NB4 (cell line): ENCODE results near the gene PSG7.
"Not testable (repeated sequence)": the region's sequence is repeated elsewhere in the genome, so short reads cannot be mapped to it uniquely, and the experiment has no call there.

Experiments used
- DNase-seq: peaks from one replicate; pipeline ENCODE4 v3.0.0; 2010; ENCODE audit warnings: low read depth
- H3K4me3 ChIP-seq: one replicate; pipeline ENCODE4 v1.5.1; 2011; ENCODE audit warnings: mild to moderate bottlenecking, low read depth, low read length, moderate library complexity
- MYC ChIP-seq: IDR thresholded peaks from 2 replicates; pipeline ENCODE4 v1.6.1; 2011; ENCODE audit warnings: low read depth, low read length
- POLR2A ChIP-seq: IDR thresholded peaks from 2 replicates; pipeline ENCODE4 v1.6.1; 2011; ENCODE audit warnings: mild to moderate bottlenecking; ENCODE audit not compliant: insufficient read length; ENCODE audit errors: extremely low read depth
- TF ChIP-seq, protein P1 (sequence below): IDR thresholded peaks from 2 replicates; pipeline ENCODE4 v1.6.1; 2011; ENCODE audit warnings: low read depth, low read length
- TF ChIP-seq, protein P2 (sequence below): IDR thresholded peaks from one replicate; pipeline ENCODE4 v1.5.1; 2012; ENCODE audit warnings: low read depth, low read length

Gene PSG7

DNA sequence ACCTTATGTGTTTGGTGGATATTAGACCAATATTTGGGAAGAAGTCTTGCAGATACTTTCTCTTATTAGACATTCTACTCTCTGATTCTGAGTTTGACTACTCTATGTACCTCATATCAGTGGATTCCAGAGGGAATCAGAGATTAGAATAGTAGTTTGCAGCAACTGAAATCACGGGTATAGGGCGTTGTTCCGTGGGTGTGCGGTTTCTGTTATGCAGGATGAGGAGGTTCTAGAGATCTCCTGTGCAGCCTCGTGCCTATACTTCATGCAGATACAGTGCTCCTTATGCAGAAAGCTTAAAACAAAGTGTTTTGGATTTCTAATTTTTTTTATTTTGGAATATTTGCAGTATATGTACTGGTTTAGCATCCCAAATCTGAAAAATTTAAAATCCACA is 25.3 kb downstream of the PSG7 start:
- H3K4me3 ChIP-seq = not testable (repeated sequence)

DNA sequence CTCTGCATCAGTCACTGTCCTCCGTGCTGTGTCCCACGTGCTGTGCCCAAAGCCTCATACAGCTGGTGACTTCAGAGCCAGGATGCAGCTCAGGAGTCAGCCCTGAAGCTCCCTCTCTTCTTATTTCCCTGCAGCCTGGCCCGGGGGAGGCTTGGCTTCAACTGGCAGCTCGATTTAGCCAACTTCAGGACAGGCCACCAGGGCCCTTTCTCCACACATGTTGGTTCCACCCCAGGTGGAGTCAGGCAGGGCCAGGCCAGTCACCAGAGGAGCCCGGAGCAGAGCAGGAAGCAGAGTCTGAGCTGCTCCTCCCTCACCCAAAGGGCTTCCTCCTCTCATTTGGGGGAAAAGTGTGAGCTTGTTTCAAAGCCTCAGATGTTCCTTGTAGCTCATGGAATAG is 30.8 kb downstream of the PSG7 start:
- not testable (repeated sequence) for H3K4me3 ChIP-seq, DNase-seq

More for the DNA sequence above, 25.3 kb downstream of the PSG7 start:
- DNase-seq = not testable (repeated sequence)

DNA sequence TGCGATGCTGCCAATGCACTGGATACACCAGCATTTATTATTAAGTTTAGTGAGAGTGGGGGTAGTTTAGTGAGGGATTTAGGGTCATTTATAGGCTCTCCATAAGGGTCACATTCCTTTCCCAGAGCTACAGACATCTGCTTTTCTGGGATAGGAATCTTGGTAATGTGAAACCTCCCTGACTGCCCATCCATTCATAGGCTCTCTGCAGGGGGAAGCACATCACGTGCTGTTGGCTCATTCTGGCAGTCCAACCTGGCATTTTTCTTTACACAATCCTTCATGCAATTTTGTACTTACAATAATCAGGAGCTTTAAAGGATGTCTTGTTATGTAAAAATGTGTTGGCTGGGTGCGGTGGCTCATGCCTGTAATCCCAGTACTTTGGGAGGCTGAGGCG is 36.4 kb downstream of the PSG7 start:
- H3K4me3 ChIP-seq, DNase-seq: not testable (repeated sequence)

DNA sequence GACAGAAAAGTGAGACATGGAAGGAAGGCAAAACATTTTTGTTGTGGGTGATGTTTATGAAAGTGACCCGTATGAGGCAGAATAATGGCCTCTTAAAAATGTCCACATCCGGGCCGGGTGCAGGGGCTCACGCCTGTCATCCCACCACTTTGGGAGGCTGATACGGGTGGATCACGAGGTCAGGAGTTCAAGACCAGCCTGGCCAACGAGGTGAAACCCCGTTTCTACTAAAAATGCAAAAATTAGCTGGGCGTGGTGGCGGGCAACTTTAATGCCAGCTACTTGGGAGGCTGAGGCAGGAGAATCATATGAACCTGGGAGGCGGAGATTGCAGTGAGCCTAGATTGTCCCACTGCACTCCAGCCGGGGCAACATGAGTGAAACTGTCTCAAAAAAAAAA is 37.3 kb downstream of the PSG7 start:
- H3K4me3 ChIP-seq, DNase-seq: not testable (repeated sequence)

DNA sequence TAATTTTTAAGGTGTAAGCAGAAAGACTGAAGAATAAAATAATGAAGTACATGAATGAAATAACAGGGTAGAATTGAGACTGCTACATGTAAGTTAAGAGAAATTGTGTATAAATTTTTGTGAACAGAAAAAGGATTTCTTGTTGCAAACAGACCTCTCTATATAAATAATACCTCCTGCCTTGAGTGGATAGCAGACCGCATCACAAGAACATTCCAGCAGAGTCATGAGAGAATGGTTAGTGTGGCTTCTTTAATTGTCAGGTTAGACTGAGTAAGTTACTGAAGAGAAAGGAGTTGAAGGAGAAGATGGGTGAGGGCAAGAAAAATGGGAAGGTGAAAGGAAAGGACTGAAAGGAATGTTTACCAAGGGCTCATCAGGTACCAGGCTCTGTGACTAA is 37.9 kb downstream of the PSG7 start:
- H3K4me3 ChIP-seq, DNase-seq: not testable (repeated sequence)

DNA sequence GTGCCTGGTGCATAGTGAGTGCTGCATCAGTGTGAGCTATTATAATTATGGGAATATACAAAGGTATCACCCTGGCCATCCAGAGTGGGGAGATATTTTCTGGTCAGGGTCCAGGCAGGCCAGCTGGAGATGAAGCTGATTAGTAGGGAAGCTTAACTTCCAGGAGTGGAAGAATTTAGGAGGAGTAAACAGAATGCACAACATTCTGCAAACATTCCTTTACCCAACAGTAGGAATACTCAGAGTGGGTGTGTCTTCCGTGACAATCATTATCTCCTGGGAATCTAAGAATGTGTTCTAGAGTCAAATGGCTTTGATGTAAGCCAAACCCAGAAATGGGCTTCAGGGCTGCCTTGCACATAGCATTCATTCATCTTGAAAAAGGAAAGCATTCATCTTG is 38.4 kb downstream of the PSG7 start:
- not testable (repeated sequence) for DNase-seq, H3K4me3 ChIP-seq

DNA sequence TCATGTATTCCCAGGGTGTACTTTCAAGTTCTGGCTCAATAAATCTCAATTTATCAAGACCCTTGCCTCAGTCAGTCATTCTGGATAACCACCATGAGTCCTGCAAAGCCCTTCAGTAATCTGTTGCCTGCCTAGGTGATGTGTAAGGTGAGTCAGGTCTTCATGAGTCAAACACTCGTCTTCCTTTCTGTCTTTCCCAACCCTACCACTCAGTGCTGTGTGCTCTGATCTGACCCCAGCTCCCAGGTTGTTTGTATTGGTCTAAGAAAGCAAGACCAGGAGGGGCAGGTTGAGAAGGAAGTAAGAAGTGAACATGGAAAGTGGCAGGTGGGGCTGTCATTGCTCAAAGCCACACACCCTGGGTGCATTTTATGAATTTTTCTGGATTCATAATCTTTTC is 39.3 kb downstream of the PSG7 start:
- DNase-seq, H3K4me3 ChIP-seq: not testable (repeated sequence)

DNA sequence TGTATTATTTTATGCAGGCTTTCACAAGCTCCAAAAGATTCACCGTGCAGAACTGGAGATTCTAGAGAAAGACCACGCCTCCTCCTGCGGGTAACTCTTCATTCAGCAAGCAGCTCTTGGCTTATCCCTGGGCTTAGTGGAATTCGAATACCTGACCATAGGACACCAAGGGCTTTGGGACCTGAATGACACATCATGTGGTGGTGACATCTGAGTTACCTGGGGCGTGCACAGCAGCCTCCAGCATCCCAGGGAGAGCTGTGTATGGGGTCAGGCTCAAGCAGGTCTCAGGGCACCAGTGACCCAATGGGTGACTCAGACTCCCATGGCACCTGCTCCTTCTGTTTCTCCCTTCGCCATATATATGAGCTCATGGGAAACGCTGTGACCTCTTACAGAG is 46.6 kb downstream of the PSG7 start:
- not testable (repeated sequence) for DNase-seq, H3K4me3 ChIP-seq

DNA sequence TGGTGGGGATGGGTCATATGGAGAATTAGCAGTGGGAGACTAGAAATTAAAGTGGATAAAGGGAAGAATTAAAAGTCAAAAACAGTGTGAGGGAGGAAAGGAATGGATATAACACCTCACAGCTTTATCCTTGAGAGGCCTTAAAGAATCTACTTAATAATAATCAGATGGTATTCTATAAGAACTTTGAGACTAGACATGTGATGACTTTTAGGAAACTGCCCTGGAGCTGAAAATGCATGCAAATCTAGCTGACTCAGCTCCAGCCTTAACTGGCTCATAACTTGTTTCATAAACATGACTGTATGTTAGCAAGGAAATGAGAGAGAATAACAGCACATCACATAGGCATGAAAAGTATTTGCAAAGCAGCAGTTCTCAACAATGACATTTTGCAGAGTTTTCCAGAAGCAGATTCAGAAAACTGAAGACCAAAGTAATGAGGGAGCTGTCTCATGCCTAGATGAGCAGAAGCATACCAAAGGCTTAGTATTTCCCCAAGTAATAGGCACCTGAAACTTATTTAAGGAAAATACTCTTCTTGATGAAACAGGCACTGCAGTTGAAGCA is 49.0 kb downstream of the PSG7 start:
- not testable (repeated sequence) for DNase-seq, H3K4me3 ChIP-seq

DNA sequence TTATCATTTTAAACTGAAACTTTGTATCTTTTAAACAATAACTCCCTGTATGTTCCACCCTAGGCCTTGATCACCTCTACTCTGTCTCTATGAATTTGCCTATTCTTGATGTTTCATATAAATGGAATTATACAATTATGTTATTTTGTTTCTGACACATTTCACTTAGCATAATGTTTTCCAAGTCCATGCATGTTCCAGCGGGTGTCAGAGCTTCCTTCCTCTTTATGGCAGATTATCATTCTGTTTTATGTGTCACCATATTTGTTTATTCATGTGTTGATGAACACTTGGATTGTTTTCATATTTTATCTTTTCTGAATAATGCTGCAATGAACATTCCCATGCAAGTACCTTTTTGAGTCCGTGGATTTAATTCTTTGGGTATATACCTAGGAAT is 54.3 kb downstream of the PSG7 start:
- H3K4me3 ChIP-seq, DNase-seq: not testable (repeated sequence)

DNA sequence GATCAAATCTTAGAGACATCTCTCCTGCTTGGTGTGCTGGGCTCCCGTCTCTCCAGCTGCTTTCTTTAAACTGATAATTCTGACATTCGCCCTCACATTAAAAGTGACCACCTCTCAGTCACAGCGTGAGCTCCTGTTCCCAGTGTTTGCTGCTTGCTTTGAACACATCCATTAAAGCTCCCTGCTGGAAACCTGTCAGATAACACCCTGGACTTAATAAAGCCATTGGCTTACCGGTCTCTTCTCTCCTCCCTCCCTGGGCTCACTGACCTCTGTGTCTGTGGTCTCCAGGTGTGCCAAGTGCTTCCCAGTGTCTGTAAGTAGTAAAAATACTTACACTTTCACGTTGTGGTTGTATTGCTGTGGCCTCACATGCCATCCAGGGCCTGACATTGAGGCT is 55.0 kb downstream of the PSG7 start:
- DNase-seq, H3K4me3 ChIP-seq: not testable (repeated sequence)

DNA sequence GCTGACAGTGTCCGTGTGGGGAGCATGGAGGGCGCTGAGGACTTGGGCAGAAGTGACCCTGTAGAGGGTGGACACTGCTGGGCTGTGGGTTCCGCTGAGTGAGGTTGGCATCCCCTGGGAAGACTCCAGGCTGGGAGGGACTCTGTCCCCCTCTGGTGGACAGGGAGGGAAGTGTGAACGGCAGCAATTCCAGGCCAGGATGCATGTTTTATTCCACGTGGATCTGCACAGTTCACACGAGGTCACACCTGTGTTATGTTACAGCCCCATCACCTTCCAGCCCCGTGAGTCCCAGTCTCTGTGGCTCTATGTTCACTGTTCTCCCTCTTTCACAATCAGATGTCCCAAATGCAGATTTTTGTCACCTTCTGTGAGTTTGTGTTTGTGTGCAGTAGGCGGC is 55.7 kb downstream of the PSG7 start:
- not testable (repeated sequence) for H3K4me3 ChIP-seq
- TF ChIP-seq, protein P1, sequence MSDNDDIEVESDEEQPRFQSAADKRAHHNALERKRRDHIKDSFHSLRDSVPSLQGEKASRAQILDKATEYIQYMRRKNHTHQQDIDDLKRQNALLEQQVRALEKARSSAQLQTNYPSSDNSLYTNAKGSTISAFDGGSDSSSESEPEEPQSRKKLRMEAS = peak; percentile 46
- TF ChIP-seq, protein P2, sequence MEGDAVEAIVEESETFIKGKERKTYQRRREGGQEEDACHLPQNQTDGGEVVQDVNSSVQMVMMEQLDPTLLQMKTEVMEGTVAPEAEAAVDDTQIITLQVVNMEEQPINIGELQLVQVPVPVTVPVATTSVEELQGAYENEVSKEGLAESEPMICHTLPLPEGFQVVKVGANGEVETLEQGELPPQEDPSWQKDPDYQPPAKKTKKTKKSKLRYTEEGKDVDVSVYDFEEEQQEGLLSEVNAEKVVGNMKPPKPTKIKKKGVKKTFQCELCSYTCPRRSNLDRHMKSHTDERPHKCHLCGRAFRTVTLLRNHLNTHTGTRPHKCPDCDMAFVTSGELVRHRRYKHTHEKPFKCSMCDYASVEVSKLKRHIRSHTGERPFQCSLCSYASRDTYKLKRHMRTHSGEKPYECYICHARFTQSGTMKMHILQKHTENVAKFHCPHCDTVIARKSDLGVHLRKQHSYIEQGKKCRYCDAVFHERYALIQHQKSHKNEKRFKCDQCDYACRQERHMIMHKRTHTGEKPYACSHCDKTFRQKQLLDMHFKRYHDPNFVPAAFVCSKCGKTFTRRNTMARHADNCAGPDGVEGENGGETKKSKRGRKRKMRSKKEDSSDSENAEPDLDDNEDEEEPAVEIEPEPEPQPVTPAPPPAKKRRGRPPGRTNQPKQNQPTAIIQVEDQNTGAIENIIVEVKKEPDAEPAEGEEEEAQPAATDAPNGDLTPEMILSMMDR = peak; percentile 30
- DNase-seq = peak; percentile 0

DNA sequence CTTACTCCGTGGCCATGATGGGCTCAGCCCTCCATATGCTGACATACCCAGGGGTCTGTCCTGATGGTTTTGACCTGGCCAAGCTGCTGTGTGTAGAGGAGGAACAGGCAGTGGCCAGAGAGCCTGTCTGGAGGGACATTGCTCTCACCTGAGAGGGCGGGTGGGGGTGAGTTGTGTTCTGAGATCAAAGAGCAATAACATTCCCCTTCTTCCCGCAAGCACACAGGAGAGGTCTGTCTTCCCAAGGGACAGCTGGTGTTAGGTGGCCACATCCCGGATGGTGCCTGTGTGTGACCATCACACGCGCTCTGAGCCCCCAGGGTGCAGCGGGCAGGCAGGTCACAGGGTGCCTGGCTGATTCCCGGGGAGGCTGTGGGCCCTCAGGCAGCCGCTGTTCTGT is 56.4 kb downstream of the PSG7 start:
- DNase-seq, H3K4me3 ChIP-seq: not testable (repeated sequence)

DNA sequence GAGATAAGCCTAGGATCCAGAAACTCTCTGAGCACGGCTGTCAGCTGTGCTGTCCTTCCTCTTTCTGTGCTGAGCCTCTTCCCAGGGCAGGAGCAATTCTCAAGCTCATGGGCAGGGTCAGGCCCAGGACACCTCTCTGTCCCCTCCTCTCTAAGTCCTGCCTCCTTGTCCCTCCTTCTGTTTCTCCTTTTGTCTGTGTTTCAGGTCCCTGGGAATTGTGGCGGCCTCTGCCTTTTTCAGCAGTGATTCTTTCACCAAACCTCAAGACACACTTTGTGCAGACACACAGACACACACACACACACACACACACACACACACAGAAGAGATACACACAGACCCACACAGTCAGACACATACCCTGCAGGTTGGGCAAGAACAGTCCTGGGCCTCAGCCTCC is 57.4 kb downstream of the PSG7 start, which contains the start of gene PSG1:
PSG1 (minus strand) TSS at position 101 of the 400 bp plus-strand sequence. CDS start 132 bp downstream, outside the sequence.
- H3K4me3 ChIP-seq = no peak within 1 kb of the TSS
- TF ChIP-seq MYC = no peak
- TF ChIP-seq, protein P1 = no peak
- TF ChIP-seq, protein P2 = no peak
- TF ChIP-seq POLR2A = no peak
- DNase-seq = no peak

DNA sequence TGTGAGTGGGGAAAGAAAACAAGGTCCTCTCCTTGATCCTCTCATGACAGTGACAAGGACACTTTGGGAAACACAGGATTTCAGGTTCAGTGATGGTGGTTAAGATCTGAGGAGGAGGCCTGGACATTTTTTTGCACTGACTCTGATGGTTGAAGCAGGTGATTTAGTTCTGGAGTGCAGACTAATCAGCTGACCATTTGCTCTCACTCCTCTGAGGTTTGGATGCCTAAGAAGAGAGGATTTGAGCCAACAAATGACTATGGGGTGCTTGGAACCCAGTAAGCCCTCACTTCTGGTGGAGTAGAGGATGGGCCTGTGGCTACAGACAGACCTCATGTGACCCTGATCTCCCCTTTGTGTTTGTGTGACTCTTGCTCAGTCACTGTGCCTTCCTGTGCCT is 60.4 kb downstream of the PSG7 start:
- not testable (repeated sequence) for DNase-seq

DNA sequence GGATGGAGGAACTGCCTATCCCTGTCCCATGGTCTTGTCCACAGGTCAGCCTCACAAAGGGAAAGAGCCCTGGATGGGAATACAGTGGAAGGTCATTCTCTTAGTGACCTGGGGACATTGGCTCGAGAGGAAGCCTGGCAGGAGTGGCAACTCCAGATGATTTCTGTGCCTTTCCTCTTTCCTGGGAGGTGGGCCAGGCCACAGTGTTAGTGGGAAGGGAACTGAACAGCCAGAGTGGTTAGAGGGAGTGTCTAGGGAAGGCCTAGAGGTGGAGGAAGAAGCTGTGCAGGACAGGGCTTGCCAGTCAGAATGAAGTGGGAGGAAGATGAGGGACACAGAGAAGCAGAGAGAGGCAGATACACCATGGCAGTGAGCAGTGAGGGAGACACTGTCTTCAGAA is 61.1 kb downstream of the PSG7 start:
- DNase-seq, H3K4me3 ChIP-seq: not testable (repeated sequence)

More for the DNA sequence above, 60.4 kb downstream of the PSG7 start:
- H3K4me3 ChIP-seq = not testable (repeated sequence)
